ENCODE results near the gene TUBA1A. TPM values are rescaled to one million over a fixed set of nuclear protein-coding genes. Genes with fewer than 3 reads are reported as not detected.

Gene TUBA1A
- 10 to 100 TPM; 79.3 to 80.2 TPM for total RNA-seq

DNA sequence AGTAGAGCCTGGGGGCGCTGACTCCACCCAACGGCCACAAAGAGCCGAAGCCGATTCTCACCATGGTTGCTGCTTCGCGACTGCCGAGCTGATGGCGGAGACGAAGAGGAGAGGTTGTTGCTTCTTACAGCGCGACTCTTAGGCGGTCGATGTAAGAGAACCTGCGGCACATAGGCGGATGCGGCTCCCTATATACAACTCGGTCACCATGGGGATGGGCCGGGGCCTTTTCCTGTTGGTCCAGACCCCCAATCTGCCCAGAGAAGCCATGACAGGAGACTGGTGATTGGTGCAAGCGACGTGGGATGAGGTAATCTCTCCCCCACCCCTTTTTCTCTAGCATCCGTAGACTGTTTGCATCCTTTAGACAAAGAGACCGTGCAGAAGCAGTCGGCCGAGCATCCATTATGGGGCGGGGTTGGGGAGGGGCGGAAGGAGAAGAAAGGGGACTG, at the start of gene TUBA1A:
TUBA1A (minus strand) TSS at position 165 of the 452 bp plus-strand sequence; CDS start at position 64, 101 bp downstream.

Other genes with a start within 250 kb of the TUBA1A start
- 100 to 1,000 TPM; 100 to 101 TPM for gene ARF3, start 231.6 kb downstream of the TUBA1A start, total RNA-seq
- 1 to 10 TPM; 4.6 to 5.2 TPM for gene WNT10B, start 217.3 kb downstream of the TUBA1A start, total RNA-seq
- gene WNT1, start 210.8 kb downstream of the TUBA1A start, total RNA-seq, result under 1 TPM; 0.72 to 0.73 TPM
- gene DDN, start 189.7 kb downstream of the TUBA1A start, total RNA-seq, result under 1 TPM; 0.10 to 0.17 TPM
- 10 to 100 TPM; 60.9 to 61.5 TPM for gene PRKAG1, start 170.3 kb downstream of the TUBA1A start, total RNA-seq
- 10 to 100 TPM; 94.9 to 98.9 TPM for gene KMT2D, start 128.3 kb downstream of the TUBA1A start, total RNA-seq
- gene RHEBL1, start 119.1 kb downstream of the TUBA1A start, total RNA-seq, result 1 to 10 TPM; 6.6 to 8.4 TPM
- gene DHH, start 94.3 kb downstream of the TUBA1A start, total RNA-seq, result under 1 TPM; 0.10 to 0.24 TPM
- gene LMBR1L, start 78.2 kb downstream of the TUBA1A start, total RNA-seq, result 10 to 100 TPM; 72.5 to 76.4 TPM
- gene TUBA1B, start 57.7 kb downstream of the TUBA1A start, total RNA-seq, result 1,000 to 10,000 TPM; 1,312 to 1,402 TPM
- gene TUBA1C, start 76.0 kb upstream of the TUBA1A start, total RNA-seq, result 100 to 1,000 TPM; 167 to 171 TPM
- not detected for gene PRPH, start 106.1 kb upstream of the TUBA1A start, total RNA-seq
- gene TROAP, start 134.2 kb upstream of the TUBA1A start, total RNA-seq, result 10 to 100 TPM; 61.7 to 70.2 TPM
- not detected for gene C1QL4, start 148.1 kb upstream of the TUBA1A start, total RNA-seq
- not detected for gene DNAJC22, start 157.8 kb upstream of the TUBA1A start, total RNA-seq
- gene SPATS2, start 178.4 kb upstream of the TUBA1A start, total RNA-seq, result 1 to 10 TPM; 8.5 to 9.9 TPM

All from activated naive CD4-positive, alpha-beta T cell treated with anti-CD3 and anti-CD28 coated beads, Interleukin-2, amount 10 ng/mL, durations not matched to agents 5 hours and 36 hours (primary cell).